Body of pancreas (tissue), 4 donors: Measurements from ENCODE around the gene ATG10.

Experiments used
- CTCF ChIP-seq, 7 experiments: fragments of 450-650 bp in 4 of 7; fragments of 200-600 bp in 3 of 7; sonication (generic) in 3 of 7; IDR thresholded peaks; one replicate each; pipeline ENCODE4 v1.5.1; 2016 to 2019; ENCODE audit warnings: antibody characterized with exemption in 7 of 7
- POLR2A ChIP-seq, 3 donors: fragments of 450-650 bp; IDR thresholded peaks; one replicate each; pipeline ENCODE4 v1.6.1; 2016; ENCODE audit warnings: antibody characterized with exemption in 3 of 3, mild to moderate bottlenecking in 2 of 3

GRCh38 chr5:82244151-82244550, 272.3 kb downstream of the ATG10 start:
- TF ChIP-seq CTCF (IDR thresholded peaks at IDR 0.05), result no peak
- no peak for TF ChIP-seq POLR2A (IDR thresholded peaks at IDR 0.05)
